CD4-positive, alpha-beta T cell treated with Interleukin-4 for 4 hours (primary cell): Measurements from ENCODE around the gene CLECL1.
A peak's percentile ranks its signal among the peaks of the same experiment; 100 is the strongest.
"Not testable (repeated sequence)": the region's sequence is repeated elsewhere in the genome, so short reads cannot be mapped to it uniquely, and the experiment has no call there.

Experiments used
- DNase-seq: peaks from one replicate; pipeline ENCODE4 v3.0.0-alpha.2; 2020

The CLECL1 gene

GRCh38 chr12:9751204-9752144, 18.6 kb upstream of the CLECL1 start:
- peak; percentile 48 for DNase-seq

GRCh38 chr12:9750276-9751203, 17.6 kb upstream of the CLECL1 start:
- DNase-seq = peak; percentile 83

DNA sequence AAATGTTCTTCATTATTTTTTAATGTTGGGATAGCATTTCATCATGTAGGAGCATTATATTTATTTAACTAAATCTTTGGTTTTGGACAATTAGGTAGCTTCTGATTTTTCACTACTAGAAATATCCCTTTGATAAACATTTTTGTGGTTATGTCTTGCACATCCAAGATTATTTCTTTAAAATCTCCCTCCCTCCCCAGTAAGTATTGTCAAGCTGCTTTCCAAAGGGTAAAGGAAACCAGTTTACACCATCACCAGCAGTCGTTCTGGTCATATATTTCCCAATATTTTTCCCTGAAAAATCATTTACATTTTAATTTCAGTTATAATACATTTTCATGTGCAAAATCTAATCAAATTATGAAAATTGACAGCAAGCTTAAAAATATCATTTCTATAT, 16.7 kb upstream of the CLECL1 start:
- no peak for DNase-seq

DNA sequence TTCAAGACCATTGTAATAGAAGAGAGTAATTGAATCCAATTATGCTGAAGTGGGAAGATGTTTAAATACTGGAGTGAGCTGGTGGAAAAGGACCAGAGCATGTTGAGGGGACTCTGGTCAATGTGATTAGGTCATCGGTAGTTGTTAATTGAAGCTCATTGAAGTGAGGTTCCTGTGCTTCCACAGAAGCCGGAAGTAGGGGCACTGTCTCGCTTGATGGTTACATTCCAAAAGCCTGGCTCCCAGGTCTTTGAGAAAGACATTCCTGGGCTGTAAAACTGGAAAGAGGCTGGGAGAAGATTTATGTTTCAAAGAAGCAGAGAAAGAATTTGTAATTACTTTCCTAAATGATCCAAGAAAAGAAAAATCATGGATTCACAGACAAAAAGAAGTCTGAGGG, 12.3 kb upstream of the CLECL1 start:
- no peak for DNase-seq

DNA sequence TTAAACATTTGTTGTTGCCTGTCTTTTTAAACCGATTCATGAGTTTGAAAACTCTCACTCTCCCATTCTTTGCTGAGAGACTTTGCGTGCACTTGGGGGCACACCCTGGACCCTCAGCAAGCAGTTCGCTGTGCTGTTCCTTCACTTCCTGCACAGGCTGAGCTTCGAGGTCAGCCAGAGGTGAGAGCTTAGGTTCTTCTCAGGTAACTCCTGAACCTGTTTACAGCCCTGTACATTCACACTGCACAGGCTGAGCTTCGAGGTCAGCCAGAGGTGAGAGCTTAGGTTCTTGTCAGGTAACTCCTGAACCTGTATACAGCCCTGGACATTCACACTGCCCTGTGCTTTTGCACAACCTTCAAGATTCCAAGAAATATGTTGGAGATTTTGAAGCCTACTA, 9.8 kb upstream of the CLECL1 start:
- peak; percentile 51 for DNase-seq

DNA sequence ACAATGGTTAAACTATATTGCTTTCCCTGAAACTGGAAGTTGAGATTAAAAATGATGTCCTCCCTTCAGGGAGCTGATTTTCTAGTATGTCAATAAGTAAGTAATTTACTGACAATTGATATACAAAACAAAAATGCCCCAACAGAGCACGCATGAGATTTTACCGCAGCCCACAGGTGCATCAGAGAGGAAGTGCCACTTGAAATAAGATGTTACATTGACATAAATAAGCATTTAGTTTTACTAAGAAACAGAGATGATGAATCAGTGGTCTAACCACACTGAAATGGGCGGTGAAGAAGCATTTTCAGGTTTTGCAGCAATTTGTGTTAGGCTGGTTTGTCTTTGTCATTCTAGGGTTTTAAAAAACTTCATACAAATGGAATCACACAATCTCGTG, 8.8 kb upstream of the CLECL1 start:
- DNase-seq = peak; percentile 93

- peak; percentile 58 for DNase-seq
Observed at GRCh38 chr12:9740106-9740750, 7.3 kb upstream of the CLECL1 start.

GRCh38 chr12:9739404-9740105, 6.7 kb upstream of the CLECL1 start:
- not testable (repeated sequence) for DNase-seq

- not testable (repeated sequence) for DNase-seq
Observed at GRCh38 chr12:9738905-9739304, 6.0 kb upstream of the CLECL1 start.

- DNase-seq = peak; percentile 69
Observed at GRCh38 chr12:9736936-9737705, 4.2 kb upstream of the CLECL1 start.

- DNase-seq = no peak
Observed at GRCh38 chr12:9735601-9736000, 2.7 kb upstream of the CLECL1 start.

GRCh38 chr12:9731797-9732196, 1.1 kb downstream of the CLECL1 start:
- DNase-seq = no peak

DNA sequence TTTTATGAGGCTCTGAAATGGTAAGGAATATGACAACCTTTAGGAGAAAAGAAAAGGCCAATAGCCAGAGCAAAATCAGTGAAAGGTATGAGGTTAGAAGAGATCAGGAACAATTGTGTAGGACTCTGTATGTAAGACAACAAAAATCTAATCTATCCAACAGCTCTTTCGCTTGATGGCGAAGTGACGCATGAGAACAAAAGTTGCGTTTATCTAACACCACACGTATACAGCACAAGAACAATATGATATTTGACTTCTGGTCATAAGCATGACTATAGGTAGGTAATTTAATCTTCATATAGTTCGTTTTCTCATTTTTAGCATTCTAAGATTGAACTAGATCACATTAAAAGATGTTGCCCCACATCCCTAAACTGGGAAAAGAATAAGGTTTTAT, 1.5 kb downstream of the CLECL1 start:
- no peak for DNase-seq

- DNase-seq = no peak
Observed at GRCh38 chr12:9730591-9730990, 2.3 kb downstream of the CLECL1 start.

DNA sequence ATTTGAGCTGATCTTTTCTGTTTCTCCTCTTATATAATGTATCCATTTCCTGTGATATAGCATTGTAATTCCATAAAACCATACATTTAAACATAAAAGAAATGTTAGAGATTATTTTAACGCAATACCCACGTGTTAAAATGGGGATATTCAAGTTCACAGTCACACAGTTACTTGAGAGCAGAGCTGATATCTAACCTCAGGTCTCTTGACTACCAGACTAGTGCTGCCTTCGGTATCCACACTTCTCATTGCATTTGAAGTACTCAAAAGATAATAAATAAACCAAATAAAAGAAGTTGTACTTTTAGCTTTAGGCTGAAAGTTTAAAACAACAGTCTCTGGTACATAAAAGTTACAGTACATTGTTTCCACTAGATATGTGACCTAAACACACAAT, 2.9 kb downstream of the CLECL1 start:
- DNase-seq = no peak

DNA sequence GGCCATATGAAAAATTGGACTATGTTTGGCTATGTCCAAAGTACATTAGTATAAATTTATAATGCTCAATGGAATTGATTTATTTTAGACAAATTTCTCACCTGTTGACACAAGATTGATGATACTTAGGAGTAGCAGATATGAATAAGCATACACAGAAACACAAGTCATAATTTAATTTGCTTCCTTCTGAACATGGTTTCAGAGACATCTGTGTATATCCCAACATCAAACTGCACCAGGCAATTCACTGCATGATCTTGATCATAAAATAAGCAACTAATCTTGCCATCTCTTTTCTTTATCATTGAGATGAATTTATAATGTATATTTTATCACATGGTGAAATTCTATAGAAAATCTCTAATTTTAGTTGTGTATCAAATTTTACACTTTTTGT, 3.8 kb downstream of the CLECL1 start:
- no peak for DNase-seq

- DNase-seq = no peak
Observed at GRCh38 chr12:9727813-9728212, 5.1 kb downstream of the CLECL1 start.

DNA sequence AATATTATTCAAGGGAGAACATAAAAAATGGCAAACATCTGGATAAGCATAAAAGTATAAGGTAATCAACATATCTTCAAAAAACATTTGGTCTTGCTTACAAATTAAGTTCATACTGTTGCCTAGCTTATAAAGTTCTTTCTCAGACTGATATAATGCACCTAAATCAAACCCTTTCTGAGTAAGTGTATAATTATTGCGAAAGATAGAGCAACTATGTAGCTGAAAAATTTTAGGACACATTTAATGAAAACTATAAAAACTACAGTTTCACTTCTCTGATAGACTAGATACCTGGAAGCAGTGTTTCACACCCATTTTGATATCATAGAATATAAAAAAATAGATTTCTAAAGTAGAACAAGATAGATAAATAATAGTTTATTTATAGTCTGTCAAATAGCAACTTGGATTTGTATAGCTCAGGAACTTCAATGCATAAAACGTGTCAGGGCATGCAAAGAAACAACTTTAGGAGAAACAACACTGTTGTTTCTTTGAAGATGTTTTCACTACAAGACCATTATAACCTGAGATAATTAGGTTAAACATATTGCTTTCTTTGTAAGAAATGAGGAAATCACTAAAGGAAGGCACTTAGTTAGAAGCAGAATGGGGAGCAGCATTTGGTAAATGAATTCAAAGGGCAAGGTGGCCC, 7.6 kb downstream of the CLECL1 start:
- no peak for DNase-seq

GRCh38 chr12:9724023-9724422, 8.9 kb downstream of the CLECL1 start:
- no peak for DNase-seq

DNA sequence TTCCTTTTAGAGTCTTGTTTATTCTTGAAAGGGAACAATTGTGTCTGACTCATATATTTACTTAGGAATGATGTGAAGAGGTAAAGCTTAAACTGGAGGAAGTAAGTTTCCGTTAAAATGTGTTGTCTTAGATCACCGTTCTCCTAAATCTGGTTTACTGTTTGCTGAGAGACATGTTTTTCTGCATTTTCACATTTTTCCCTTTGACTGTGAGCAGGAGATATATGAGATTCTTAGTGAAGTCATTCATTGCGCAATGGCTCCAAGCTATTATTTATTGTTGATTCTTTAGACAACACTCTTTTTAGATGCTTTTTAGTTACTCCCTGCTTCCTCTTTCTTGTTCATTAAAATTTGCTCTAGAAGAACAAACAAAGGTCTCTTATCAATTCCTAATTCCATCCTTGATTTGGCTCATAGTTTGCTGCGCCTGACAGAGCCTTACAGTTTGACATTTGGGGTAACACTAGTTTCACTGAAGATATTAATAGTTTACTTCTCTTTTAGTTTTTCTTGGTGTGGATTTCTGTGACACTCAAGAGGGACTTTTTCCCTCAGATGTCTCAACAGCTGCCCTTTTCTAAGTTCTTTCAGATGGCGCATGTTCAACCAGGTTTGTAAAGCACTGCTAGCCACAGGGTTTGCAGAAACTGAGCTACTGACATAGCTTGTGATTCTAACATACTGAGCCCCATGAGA, 11.4 kb downstream of the CLECL1 start:
- DNase-seq = no peak

DNA sequence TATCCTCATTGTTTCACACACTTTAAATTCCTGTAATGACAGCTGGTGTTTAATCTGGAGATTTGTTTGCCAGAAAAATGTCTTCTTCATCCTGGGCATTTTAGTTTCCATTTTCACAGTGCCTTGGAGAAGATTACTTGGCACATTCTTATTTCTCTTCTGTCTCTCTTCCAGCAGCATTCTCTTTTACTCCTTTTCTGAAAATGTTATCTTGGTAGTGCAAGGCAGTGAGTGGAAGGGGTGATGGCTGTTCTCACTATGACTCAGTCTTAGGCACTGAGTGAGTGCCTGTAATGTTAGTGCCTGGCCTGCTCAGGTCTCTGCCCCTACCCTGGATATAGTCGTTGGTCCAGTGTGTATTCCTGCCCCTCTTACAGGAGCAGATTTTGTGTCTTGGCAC, 13.1 kb downstream of the CLECL1 start:
- no peak for DNase-seq
